Activated CD4-positive, alpha-beta T cell treated with anti-CD3 and anti-CD28 coated beads for 48 hours (primary cell): ENCODE results near the gene DNAH10.
A peak's percentile ranks its signal among the peaks of the same experiment; 100 is the strongest.

Experiments used
- DNase-seq: peaks from one replicate; pipeline ENCODE4 v3.0.0-alpha.2; 2020

Gene DNAH10

DNA sequence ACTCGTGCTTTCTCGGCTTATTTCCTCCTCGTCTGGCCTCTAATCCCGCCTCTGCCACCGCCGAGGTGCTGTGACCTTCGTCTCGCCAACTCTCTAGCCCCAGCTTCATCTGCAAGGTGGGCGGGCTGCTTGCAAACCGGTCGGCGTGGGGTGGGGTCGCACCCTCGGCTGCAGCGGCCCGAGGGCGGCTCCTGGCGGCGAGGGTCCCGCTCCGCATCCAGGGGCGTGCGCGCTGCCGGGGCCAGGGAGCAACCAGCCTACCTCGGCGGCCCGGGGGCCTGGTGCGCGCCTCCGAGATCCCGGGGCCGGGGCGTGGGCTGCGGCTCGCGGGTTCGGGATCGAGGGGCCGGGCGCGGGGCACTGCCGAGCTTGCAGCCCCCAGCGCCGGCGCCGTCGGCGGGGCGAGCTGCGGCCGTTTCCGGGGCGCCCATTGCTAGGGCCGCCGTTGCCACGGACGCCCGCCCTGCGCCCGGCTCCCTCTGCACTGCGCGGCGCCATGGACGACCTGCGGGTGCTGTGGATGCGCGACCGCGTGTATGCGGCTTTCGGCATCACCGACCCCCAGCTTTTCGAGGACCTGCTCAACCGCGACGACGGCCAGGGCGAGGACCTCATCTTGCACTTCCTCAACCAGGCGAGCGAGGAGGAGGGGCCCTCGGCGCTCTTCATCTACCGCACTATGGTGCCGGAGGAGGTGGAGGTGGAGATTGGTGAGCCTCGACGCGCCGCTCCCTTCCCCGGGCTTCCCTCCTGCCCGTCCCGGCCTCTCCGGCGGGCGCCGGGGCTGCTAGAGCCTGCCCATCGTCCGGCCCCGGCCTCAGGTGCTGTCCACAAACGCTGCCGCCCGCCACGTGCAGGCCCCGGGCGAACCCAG is at the start of gene DNAH10:
Gene DNAH10 (plus strand): TSS at position 461 of the 874 bp plus-strand sequence. CDS start 36 bp downstream, at position 497.
- DNase-seq: peak; percentile 66

GRCh38 chr12:123712780-123713319 is 49.3 kb upstream of the DNAH10 start:
- DNase-seq: no peak

DNA sequence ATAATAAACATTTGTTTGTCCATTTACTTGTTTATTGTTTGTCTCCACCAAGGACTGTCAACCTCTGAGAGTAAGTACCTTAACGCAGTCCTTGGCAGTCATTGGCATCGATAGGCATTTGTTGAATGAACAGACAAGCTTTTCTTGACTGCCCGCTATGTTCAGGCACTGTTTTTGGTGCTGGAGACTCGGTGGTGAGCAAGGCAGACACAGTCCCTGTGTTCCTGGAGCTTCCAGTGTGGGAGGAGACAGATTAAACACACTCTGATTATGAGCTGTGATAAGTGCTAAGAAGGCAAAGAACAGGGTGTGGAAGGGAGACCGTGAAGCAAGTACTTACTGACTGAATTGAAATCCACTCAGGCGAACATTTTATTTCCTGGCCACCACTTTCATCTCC is 48.7 kb upstream of the DNAH10 start:
- DNase-seq: peak; percentile 46

GRCh38 chr12:123713823-123714585 is 48.1 kb upstream of the DNAH10 start:
- peak; percentile 72 for DNase-seq

DNA sequence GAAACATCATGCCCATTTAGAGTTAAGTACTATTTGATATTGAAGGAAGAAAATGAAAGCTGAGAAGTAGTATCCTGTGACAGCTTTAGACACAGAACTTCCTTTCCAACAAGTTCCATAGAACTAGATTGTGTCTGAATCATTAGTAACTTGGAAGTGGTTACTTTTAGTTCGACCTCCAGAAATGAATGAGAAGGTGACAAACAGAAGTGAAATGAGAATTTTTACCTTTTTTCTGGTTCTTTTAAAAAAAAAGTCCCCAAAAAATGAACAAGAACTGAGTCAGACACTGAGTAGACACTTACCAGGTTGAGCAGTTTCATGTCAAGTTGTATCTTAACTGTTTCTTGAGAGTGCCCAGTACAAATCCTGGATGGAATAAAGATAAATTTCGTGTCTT is 46.9 kb upstream of the DNAH10 start:
- no peak for DNase-seq

GRCh38 chr12:123717350-123717749 is 44.8 kb upstream of the DNAH10 start:
- DNase-seq: no peak

GRCh38 chr12:123720141-123720814 is 41.8 kb upstream of the DNAH10 start:
- no peak for DNase-seq

DNA sequence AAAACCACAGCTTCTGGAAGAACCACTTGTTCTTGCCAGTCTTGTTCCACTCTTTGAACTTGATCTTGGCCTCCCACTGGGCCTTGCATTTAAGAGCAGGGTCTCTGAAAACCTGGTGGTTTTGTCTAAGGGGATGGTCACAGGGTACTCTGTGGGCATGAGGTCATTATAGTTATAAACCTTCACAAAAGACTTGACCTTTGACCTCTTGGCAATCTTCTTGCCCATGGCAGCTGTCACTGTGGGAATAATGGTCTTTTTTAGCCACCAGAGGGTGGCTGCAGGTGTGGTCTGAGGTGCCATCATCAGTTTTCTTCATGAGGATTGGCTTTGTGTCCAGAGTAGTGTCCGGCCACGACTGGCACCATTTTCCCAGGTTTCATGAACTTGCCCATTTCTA is 40.9 kb upstream of the DNAH10 start:
- no peak for DNase-seq

GRCh38 chr12:123723011-123723410 is 39.1 kb upstream of the DNAH10 start:
- no peak for DNase-seq

DNA sequence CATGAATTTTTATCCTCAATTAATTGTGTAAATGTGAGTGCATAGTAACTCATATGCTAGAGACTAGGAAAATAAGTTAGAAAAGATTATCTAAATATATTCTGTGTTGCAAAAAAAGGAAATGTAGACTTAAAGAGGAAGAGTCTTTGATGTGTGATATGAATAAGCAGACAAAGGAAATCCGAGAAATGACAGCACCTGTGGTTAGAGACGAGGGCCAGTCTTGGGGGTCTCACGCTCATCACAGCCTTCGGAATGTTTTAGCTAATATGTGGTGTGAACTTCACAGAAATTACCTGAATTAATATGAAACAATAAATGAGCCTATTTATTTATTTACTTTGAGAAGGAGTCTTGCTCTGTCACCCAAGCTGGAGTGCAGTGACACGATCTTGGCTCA is 38.3 kb upstream of the DNAH10 start:
- DNase-seq: peak; percentile 45

DNA sequence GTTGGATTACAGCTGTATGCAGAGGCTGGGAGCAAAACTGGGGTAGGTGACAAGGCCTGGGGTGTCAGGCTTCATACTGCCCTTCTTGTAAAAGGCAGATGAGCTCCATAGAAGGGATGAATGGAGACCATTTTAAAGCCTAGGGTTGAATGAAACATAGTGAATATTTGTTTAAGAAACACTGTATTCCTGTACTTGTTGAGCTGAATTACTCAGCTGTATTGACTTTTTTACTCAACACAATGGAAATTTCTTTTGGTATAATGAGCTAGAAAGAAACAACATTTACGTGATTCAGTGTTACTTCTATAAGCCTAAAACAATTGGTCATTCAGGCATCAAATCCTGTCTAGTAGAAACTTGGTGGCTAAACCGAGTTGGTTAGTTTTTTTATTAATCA is 35.9 kb upstream of the DNAH10 start:
- DNase-seq: no peak

DNA sequence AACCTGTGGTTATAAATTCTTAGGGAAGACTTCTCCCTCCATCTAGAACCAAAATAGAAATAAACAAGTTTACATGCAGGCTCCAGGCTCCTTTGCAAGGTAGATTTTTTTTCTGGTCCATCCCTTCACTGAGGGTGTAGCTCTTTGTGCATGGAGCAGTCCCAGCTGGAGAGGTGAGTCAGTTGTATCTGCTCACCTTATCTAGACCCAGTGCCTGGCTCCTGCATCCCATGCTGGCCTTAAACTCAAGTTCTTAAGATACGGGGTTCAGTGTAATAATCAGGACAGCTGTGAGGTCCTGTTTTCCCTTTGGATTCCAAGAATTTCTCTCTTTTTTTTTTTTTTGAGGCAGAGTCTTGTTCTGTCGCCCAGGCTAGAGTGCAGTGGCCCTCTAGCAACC is 35.1 kb upstream of the DNAH10 start:
- DNase-seq: no peak

GRCh38 chr12:123727878-123728277 is 34.2 kb upstream of the DNAH10 start:
- no peak for DNase-seq

GRCh38 chr12:123731596-123731995 is 30.5 kb upstream of the DNAH10 start:
- DNase-seq: no peak

GRCh38 chr12:123732251-123732650 is 29.9 kb upstream of the DNAH10 start:
- no peak for DNase-seq

DNA sequence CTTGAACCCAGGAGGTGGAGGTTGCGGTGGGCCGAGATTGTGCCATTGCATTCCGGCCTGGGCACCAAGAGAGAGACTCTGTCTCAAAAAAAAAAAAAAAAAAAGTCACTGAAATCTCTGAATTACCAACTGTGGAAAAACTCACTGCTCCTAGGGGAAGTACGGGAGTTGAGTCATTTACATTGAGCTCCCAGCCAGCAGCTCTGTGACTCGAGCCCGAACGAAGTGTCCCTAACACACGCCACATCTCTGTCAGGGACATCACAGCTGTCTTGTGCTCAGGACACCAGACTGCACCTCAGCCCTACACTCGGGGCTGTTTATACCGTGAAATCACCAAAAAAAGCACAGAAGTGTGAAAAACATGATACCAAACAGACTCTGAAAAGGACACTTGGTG is 28.9 kb upstream of the DNAH10 start:
- DNase-seq: no peak

- DNase-seq: no peak
Measured at GRCh38 chr12:123734268-123734667, 27.8 kb upstream of the DNAH10 start.

- no peak for DNase-seq
Measured at GRCh38 chr12:123741937-123742572, 20.0 kb upstream of the DNAH10 start.

DNA sequence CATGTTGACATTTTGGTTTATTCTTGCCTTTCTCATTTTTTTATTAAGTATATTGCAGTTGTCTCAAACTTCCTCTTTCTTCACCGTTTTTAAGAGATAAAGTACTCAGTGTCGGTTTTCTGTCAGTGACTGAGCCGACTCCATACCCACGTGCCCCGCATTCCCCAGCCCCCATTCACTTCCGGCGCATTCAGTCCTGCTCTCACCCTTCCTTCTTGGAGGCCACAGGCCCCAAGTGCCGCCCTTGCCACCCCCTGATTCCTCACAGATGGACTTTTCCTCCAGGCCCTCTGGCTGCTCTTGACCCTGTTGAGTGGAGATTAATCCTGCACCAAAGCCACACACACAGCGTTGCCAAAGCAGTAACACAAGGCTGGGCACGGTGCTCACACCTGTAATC is 19.1 kb upstream of the DNAH10 start:
- no peak for DNase-seq

DNA sequence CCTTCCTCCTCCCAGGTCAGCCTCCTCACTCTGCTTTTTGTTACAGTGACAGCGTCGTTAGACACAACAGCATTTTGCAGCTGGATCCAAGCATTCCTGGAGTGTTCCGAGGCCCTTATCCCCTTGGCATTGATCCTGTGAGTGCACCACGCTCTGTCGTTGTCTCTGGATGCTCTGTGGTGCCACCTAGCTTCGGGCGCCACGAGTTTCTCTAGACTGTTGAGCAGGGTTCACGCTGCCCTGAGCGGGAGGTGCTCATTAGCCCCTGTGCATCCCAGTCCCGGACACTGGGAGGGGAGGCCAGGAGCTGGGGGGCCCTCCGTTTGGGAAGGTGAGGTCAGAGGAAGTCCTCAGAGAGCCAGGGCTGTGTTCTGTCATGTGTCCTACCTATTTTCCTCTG is 17.3 kb upstream of the DNAH10 start:
- DNase-seq: no peak

DNA sequence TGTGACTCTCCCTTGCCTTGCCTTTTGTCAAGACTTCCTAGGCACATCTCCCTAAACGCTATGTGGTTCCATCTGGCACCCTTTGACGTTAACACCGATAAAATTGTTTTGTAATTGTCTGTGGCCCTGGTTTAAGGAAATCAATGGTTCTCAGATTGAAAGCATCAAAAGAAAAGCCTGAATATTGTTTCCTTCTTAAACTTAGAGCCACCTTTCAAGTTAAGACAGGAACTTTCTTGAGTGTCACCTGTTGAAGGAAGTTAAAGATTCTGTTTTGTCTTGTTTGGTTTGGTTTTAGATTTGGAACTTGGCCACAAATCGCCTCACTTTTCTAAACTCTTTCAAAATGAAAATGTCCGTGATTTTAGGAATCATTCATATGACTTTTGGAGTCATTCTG is 14.8 kb upstream of the DNAH10 start:
- DNase-seq: no peak

- no peak for DNase-seq
Measured at GRCh38 chr12:123748161-123748560, 13.9 kb upstream of the DNAH10 start.

- DNase-seq: no peak
Measured at GRCh38 chr12:123748661-123749060, 13.4 kb upstream of the DNAH10 start.
